Thymus (tissue), 11 donors: ENCODE data around the gene DARS1. TPM values are rescaled to one million over a fixed set of nuclear protein-coding genes. Genes with fewer than 3 reads are reported as not detected.

Source experiments
- DNase-seq, 9 donors: peaks; one replicate each; pipeline ENCODE4 v3.0.0-alpha.2; 2013; ENCODE audit warnings: low spot score in 9 of 9, low read depth in 6 of 9, missing footprints in 1 of 9
- H3K27ac ChIP-seq, 2 donors: one replicate each; pipeline ENCODE4 v1.5.1; 2013; ENCODE audit warnings: control low read depth in 1 of 2, low read depth in 1 of 2, low read length in 1 of 2, mild to moderate bottlenecking in 1 of 2, moderate library complexity in 1 of 2
- H3K27me3 ChIP-seq, 2 donors: one replicate each; pipeline ENCODE4 v1.5.1; 2013; ENCODE audit warnings: low read length in 1 of 2; ENCODE audit not compliant: control insufficient read depth in 2 of 2, insufficient read depth in 1 of 2
- H3K36me3 ChIP-seq, 2 donors: one replicate each; pipeline ENCODE4 v1.5.1; 2013; ENCODE audit warnings: low read length in 1 of 2, mild to moderate bottlenecking in 1 of 2, moderate library complexity in 1 of 2; ENCODE audit not compliant: control insufficient read depth in 2 of 2, insufficient read depth in 2 of 2
- H3K4me1 ChIP-seq, 2 donors: one replicate each; pipeline ENCODE4 v1.5.1; 2013; ENCODE audit warnings: low read length in 2 of 2; ENCODE audit not compliant: control insufficient read depth in 2 of 2, insufficient read depth in 2 of 2
- H3K4me3 ChIP-seq, 2 donors: one replicate each; pipeline ENCODE4 v1.5.1; 2013; ENCODE audit warnings: low read length in 2 of 2, control low read depth in 1 of 2, mild to moderate bottlenecking in 1 of 2
- H3K9me3 ChIP-seq, 2 donors: one replicate each; pipeline ENCODE4 v1.5.1; 2013; ENCODE audit warnings: low read length in 1 of 2, mild to moderate bottlenecking in 1 of 2; ENCODE audit not compliant: control insufficient read depth in 2 of 2, insufficient read depth in 1 of 2
- WGBS: extraction: QIAGEN DNeasy Blood & Tissue Kit; methylation state at CpG from one replicate; pipeline ENCODE4 v1.1.7; 2013; 5-methylcytosine and 5-hydroxymethylcytosine counted together
- polyA plus RNA-seq: library from polyadenylated mRNA; stranded (reverse); fragments of 200-250 nt; gene quantifications from one replicate; pipeline ENCODE4 v1.2.3, GENCODE V29; 2013
- total RNA-seq: library from RNA; stranded (reverse); fragments of 120-200 nt; gene quantifications from one replicate; pipeline ENCODE4 v1.2.4, GENCODE V29; 2013
- donor health status: healthy.

DARS1 gene
- total and polyA plus RNA-seq, 2 donors: 118 to 119 TPM

DNA sequence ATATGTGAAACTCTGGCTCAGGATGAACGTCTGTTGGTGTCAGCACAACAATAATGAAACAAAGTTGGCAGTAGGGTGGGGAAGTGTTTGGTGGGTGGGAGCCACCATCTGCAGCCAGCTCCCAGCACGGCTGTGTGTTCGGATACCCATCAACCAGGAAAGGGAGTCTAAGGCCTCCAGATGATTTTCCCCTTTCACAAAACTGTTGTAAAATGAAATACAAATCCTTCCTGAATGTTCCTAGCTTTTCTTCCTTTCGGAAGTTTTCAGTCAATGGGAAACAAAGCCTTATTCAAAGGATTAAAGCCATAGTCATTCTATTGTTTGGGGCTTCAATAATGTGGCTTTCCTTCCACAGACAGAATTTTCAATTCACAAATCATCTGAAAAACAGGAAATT lies 14.5 kb upstream of the DARS1 start:
- Histone ChIP-seq H3K36me3 (no peaks in the 10 kb centered on the region), H3K27me3 (no peaks in the 10 kb centered on the region), H3K4me1 (peaks cover 0 to 10% of the 10 kb centered on the region in 2 donors), H3K27ac (no peak overlapping the region), H3K9me3 (no peaks in the 10 kb centered on the region), H3K4me3 (no peak overlapping the region)
- WGBS: 93% methylated on average over 4 of the region's 4 CpGs
- DNase-seq: no peak

DNA sequence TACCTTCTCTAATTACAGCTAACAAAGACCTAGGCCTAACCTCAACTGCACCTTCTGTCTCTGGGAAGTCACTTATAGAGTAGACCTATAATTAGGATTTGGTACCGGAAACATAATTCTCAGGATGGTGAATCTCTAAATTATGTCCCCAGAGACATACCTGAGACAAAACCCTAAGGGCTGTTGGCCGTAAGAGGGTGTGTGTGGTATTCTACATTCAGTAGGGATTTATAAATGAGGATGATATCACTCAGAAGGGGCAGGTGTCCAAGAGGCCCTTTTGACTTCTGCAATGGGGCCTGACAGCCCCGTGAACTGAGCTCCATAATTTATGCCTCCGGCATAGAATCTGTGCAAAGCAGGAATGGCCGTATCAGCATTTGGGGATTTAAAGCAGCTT lies 13.5 kb upstream of the DARS1 start:
- H3K4me1 ChIP-seq: peaks cover 0 to 10% of the 10 kb centered on the region in 2 donors
- 97% methylated on average over 5 of the region's 5 CpGs for WGBS
- H3K9me3 ChIP-seq: no peaks in the 10 kb centered on the region
- no peak overlapping the region for H3K27ac ChIP-seq
- H3K36me3 ChIP-seq: no peaks in the 10 kb centered on the region
- DNase-seq: no peak
- no peaks in the 10 kb centered on the region for H3K27me3 ChIP-seq
- no peak overlapping the region for H3K4me3 ChIP-seq

DNA sequence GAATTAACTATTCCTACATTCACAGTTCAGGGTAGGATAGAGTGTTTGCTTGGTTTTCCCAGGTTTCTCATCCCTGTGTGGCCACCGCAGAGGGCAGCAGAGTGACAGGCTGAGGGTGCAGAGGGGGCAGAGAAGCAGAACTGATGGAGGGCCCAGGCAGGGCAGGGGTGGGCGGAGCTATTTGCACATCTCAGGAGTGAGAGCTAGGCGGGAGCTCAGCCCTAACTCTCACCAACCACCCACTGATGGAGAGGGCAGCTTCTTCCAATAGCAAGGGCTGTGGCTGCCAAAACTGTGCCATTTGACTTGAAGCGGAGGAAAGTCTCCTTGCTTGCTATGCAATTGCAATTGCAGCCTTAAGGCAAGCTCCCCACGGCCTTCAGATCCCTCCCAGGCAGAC lies 12.0 kb upstream of the DARS1 start:
- Histone ChIP-seq H3K4me3 (no peak overlapping the region), H3K36me3 (no peaks in the 10 kb centered on the region), H3K27me3 (no peaks in the 10 kb centered on the region), H3K4me1 (peaks cover 0 to 10% of the 10 kb centered on the region in 2 donors), H3K27ac (peak overlapping the region in 1 of 2 donors; percentile 20), H3K9me3 (no peaks in the 10 kb centered on the region)
- WGBS: 60% methylated on average over 5 of the region's 5 CpGs
- peak in 2 of 9 donors; percentile 17 to 48 for DNase-seq

DNA sequence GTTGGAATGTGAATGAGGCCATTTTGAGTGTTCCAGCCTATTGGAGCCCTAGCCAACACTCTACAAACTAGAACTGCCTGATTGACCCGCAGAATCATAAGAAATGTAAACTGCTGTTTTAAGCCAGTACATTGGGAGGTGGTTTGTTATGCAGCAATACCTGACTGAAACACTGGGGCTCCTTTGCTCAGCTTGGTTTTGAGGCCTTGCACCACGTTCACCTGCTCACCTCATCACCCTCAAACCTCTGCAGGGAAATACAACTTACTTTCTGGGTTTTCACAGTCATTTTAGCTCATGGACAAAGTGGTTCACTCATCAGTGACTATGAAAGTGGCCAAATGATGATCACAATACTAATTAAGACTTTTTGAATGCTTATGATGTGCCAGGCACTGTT lies 10.9 kb upstream of the DARS1 start:
- Histone ChIP-seq H3K27ac (no peak overlapping the region), H3K9me3 (no peaks in the 10 kb centered on the region), H3K4me1 (peaks cover 0 to 10% of the 10 kb centered on the region in 2 donors), H3K36me3 (no peaks in the 10 kb centered on the region), H3K4me3 (no peak overlapping the region), H3K27me3 (no peaks in the 10 kb centered on the region)
- DNase-seq: no peak
- 98% methylated on average over 2 of the region's 2 CpGs for WGBS

DNA sequence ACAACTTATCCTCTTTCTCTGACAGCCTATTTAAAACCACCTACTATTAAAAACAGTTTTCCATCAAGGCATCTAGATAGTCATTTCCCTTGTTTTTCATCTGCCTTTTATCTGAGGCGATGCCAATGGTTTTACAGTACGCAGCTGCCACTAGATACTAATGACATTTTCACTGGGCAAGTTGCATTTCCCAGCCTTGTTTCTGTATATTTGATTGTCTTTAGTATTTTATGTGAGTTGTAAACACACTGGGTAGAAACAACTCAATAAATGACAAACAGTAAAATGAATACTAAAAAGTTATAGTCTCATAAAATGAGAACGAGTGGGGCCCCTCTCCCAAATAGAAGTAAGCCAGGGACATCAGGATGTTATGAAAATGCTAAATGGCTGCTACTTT lies 8.9 kb upstream of the DARS1 start:
- no peak for DNase-seq
- Histone ChIP-seq H3K27me3 (no peaks in the 10 kb centered on the region), H3K36me3 (no peaks in the 10 kb centered on the region), H3K27ac (no peak overlapping the region), H3K4me3 (no peak overlapping the region), H3K4me1 (peaks cover 0 to 7% of the 10 kb centered on the region in 2 donors), H3K9me3 (no peaks in the 10 kb centered on the region)
- WGBS: 96% methylated on average over 3 of the region's 3 CpGs

DNA sequence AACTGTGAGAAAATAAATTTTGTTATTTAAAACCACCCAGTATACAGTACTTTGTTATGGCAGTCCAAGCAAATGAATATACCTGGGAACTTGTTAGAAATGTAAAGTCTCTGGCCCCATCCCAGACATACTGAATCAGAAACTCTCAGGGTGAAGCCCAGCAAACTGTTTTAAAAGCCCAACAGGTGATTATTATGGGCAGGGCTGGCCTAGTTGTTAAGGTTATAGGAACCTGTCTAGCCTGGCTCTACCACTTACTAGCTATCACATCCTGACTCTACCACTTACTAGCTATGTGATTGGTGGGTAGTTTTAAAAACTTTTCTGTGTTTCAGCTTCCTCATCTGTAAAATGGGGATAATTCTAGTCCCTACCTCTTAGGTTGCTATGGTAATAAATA lies 8.0 kb upstream of the DARS1 start:
- H3K9me3 ChIP-seq: no peaks in the 10 kb centered on the region
- no peak overlapping the region for H3K27ac ChIP-seq
- H3K36me3 ChIP-seq: no peaks in the 10 kb centered on the region
- no peak overlapping the region for H3K4me3 ChIP-seq
- DNase-seq: no peak
- H3K27me3 ChIP-seq: no peaks in the 10 kb centered on the region
- peaks cover 0 to 7% of the 10 kb centered on the region in 2 donors for H3K4me1 ChIP-seq

DNA sequence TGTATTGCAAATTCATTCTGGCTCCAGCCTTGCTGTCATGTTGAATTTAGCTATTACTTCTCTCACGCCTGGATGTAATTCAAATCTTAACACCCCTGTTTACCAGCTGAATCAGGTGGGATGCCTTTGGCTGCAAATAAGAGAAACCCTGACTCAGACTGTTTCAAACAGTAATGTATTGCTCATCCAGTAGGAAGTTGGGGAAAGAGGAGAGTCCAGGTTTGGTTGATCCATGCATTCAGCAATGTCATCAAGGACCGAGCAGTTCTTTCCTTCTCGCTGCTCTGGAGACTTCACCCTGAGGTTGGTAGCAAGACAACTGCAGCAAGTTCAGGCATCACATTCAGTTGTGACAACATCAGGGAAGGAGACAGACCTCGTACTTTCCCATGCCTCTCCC lies 6.4 kb upstream of the DARS1 start:
- no peaks in the 10 kb centered on the region for H3K4me1 ChIP-seq
- DNase-seq: no peak

DNA sequence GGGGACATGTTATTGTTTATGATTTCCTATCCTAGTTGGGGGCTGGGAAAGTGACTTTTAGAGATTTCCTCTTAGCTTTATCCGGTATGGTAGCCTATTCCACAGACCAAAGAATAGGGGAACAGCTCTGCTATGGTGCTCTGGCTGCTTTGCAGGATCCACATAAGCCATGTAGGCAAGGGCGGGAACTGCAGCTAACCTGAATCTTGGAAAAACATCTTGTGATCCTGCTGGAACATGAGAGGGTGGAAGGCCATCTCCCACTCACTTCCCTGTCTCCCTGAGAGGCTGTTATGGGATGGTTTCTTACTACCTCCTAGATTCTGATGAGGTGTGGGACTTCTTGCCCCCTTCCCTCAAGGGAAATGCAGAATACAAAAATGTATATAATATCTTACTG lies 2.0 kb upstream of the DARS1 start:
- no peaks in the 10 kb centered on the region for H3K9me3 ChIP-seq
- 96% methylated on average over 2 of the region's 2 CpGs for WGBS
- H3K27me3 ChIP-seq: no peaks in the 10 kb centered on the region
- no peak overlapping the region for H3K27ac ChIP-seq
- no peak for DNase-seq
- peaks cover 0 to 2% of the 10 kb centered on the region in 2 donors for H3K36me3 ChIP-seq
- peaks cover 2 to 7% of the 10 kb centered on the region in 2 donors for H3K4me1 ChIP-seq
- no peak overlapping the region for H3K4me3 ChIP-seq

More for the DNA sequence above, 6.4 kb upstream of the DARS1 start:
- H3K9me3 ChIP-seq: no peaks in the 10 kb centered on the region
- H3K27me3 ChIP-seq: no peaks in the 10 kb centered on the region
- no peak overlapping the region for H3K27ac ChIP-seq
- WGBS: 98% methylated on average over 4 of the region's 4 CpGs
- H3K36me3 ChIP-seq: no peaks in the 10 kb centered on the region
- no peak overlapping the region for H3K4me3 ChIP-seq

DNA sequence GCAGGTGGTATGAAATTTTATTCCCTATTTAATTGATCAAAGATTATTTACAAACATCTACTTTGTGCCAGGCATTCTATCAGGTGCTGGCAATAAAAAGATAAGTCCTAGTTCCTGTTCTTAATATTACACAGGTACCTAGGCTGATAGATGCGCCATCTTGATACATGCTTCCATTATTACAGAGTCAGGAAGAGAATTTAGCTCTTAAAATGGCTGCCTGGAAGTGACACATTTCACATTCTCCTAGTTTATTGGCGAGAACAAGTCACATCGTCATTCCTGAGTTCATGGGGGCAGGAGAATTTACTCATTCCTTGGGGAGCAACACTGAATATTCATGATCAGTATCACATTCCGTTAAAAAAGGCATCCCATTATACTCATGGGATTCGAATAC lies 1.1 kb upstream of the DARS1 start:
- no peaks in the 10 kb centered on the region for H3K9me3 ChIP-seq
- H3K36me3 ChIP-seq: peaks cover 0 to 11% of the 10 kb centered on the region in 2 donors
- H3K4me1 ChIP-seq: peaks cover 2 to 7% of the 10 kb centered on the region in 2 donors
- DNase-seq: no peak
- no peak overlapping the region for H3K27ac ChIP-seq
- no peaks in the 10 kb centered on the region for H3K27me3 ChIP-seq
- WGBS: 97% methylated on average over 5 of the region's 5 CpGs
- no peak overlapping the region for H3K4me3 ChIP-seq
